Measurements from ENCODE around the gene GNL3. TPM values are rescaled to one million over a fixed set of nuclear protein-coding genes. Genes with fewer than 3 reads are reported as not detected.

The GNL3 gene
- total RNA-seq, 1 experiment from 2014 or later, result 88.9 TPM

- TF ChIP-seq REST (IDR thresholded peaks at IDR 0.05; ENCODE audit: insufficient read depth in 1 of 2, low read depth in 2 of 2, low read length in 1 of 2) (no peak), POLR2AphosphoS5 (IDR thresholded peaks at IDR 0.05; ENCODE audit: low read depth, low read length) (no peak), CTCF (IDR thresholded peaks at IDR 0.05) (no peak)
- ChIA-PET POLR2A (no interaction called here), CTCF (no interaction called here)
- in situ Hi-C loops (cut with HindIII; ENCODE audit: low pct_unique_long_range_greater_than_20kb, low sequenced_read_pairs), result no loop called here
- no peak overlapping the region for H3K4me3 ChIP-seq (ENCODE audit: low read depth in 2 of 2, low read length in 2 of 2)
- H3K4me1 ChIP-seq (ENCODE audit: control insufficient read depth, insufficient read depth, low read length), result no peaks in the 10 kb centered on the region
- peaks cover 2% of the 10 kb centered on the region; the same call in 1 of the 2 replicates for H3K36me3 ChIP-seq (ENCODE audit: control insufficient read depth, insufficient read depth, low read length)
- H3K9me3 ChIP-seq (ENCODE audit: control insufficient read depth, insufficient read depth, low read depth, low read length), result no peaks in the 10 kb centered on the region
- no peak for DNase-seq (ENCODE audit: low read depth, low spot score)
- ATAC-seq, result no peak
- no peaks in the 10 kb centered on the region for H3K27me3 ChIP-seq (ENCODE audit: control insufficient read depth, insufficient read depth, low read length)
- BruUV-seq (replicated peaks), result no TSS peak
- intact Hi-C loops (cut with micrococcal nuclease; ENCODE audit: unreplicated experiment), result loop anchor here (10.0 kb wide), 1 partner anchor 81 kb away; no protein-coding TSS in a partner anchor
- H3K27ac ChIP-seq (ENCODE audit: low read length), result no peak overlapping the region
Measured at GRCh38 chr3:52743721-52744120, 57.9 kb downstream of the GNL3 start.

Other genes with a start within 250 kb of the GNL3 start
- 1.6 TPM for gene SEMA3G, start 240.9 kb upstream of the GNL3 start, total RNA-seq (2021; ENCODE audit: unreplicated experiment)
- 5.2 TPM for gene TNNC1, start 232.0 kb upstream of the GNL3 start, total RNA-seq (2021; ENCODE audit: unreplicated experiment)
- gene NISCH, start 230.4 kb upstream of the GNL3 start, total RNA-seq (2021; ENCODE audit: unreplicated experiment), result 63.4 TPM
- gene STAB1, start 190.7 kb upstream of the GNL3 start, total RNA-seq (2021; ENCODE audit: unreplicated experiment), result 0.39 TPM
- 137 TPM for gene NT5DC2, start 152.2 kb upstream of the GNL3 start, total RNA-seq (2021; ENCODE audit: unreplicated experiment)
- gene UQCC5, start 149.4 kb upstream of the GNL3 start, total RNA-seq (2021; ENCODE audit: unreplicated experiment), result 27.3 TPM
- gene PBRM1, start 119 bp upstream of the GNL3 start, total RNA-seq (2021; ENCODE audit: unreplicated experiment), result 43.5 TPM
- 51.3 TPM for gene GLT8D1, start 19.8 kb downstream of the GNL3 start, total RNA-seq (2021; ENCODE audit: unreplicated experiment)
- gene SPCS1, start 20.1 kb downstream of the GNL3 start, total RNA-seq (2021; ENCODE audit: unreplicated experiment), result 93.2 TPM
- gene NEK4, start 84.9 kb downstream of the GNL3 start, total RNA-seq (2021; ENCODE audit: unreplicated experiment), result 22.9 TPM
- 0.31 TPM for gene ITIH1, start 91.6 kb downstream of the GNL3 start, total RNA-seq (2021; ENCODE audit: unreplicated experiment)
- 0.67 TPM for gene ITIH3, start 108.8 kb downstream of the GNL3 start, total RNA-seq (2021; ENCODE audit: unreplicated experiment)
- gene ITIH4, start 144.6 kb downstream of the GNL3 start, total RNA-seq (2021; ENCODE audit: unreplicated experiment), result 1.5 TPM
- 0.49 TPM for gene MUSTN1, start 149.0 kb downstream of the GNL3 start, total RNA-seq (2021; ENCODE audit: unreplicated experiment)
- gene STIMATE, start 211.5 kb downstream of the GNL3 start, total RNA-seq (2021; ENCODE audit: unreplicated experiment), result 15.7 TPM